Measurements from ENCODE around the gene C10orf90.
"Not testable (repeated sequence)": the region's sequence is repeated elsewhere in the genome, so short reads cannot be mapped to it uniquely, and the experiment has no call there.

C10orf90 gene

GRCh38 chr10:126583552-126584200, 86.8 kb downstream of the C10orf90 start:
- DNase-seq: no peak

- DNase-seq: no peak
These were observed 88.8 kb downstream of the C10orf90 start for GRCh38 chr10:126581648-126582046.

GRCh38 chr10:126580873-126581647, 89.4 kb downstream of the C10orf90 start:
- no peak for DNase-seq

GRCh38 chr10:126576336-126576735, 94.2 kb downstream of the C10orf90 start:
- DNase-seq: no peak

- no peak for DNase-seq
These were observed 99.6 kb downstream of the C10orf90 start for GRCh38 chr10:126570621-126571602.

- DNase-seq: no peak
These were observed 100.3 kb downstream of the C10orf90 start for GRCh38 chr10:126570245-126570570.

GRCh38 chr10:126569513-126570244, 100.8 kb downstream of the C10orf90 start:
- no peak for DNase-seq

GRCh38 chr10:126568809-126569385, 101.6 kb downstream of the C10orf90 start:
- no peak for DNase-seq

- DNase-seq: no peak
These were observed 104.6 kb downstream of the C10orf90 start for GRCh38 chr10:126565871-126566270.

GRCh38 chr10:126565441-126565840, 105.1 kb downstream of the C10orf90 start:
- no peak for DNase-seq

GRCh38 chr10:126564326-126564888, 106.1 kb downstream of the C10orf90 start:
- no peak for DNase-seq

- no peak for DNase-seq
These were observed 107.1 kb downstream of the C10orf90 start for GRCh38 chr10:126563361-126563760.

- no peak for DNase-seq
These were observed 108.4 kb downstream of the C10orf90 start for GRCh38 chr10:126561921-126562680.

GRCh38 chr10:126561294-126561920, 109.1 kb downstream of the C10orf90 start:
- DNase-seq: no peak

- DNase-seq: no peak
These were observed 111.6 kb downstream of the C10orf90 start for GRCh38 chr10:126558881-126559280.

GRCh38 chr10:126551202-126551601, 119.3 kb downstream of the C10orf90 start:
- DNase-seq: no peak

GRCh38 chr10:126550586-126550985, 119.9 kb downstream of the C10orf90 start:
- DNase-seq: not testable (repeated sequence)

- DNase-seq: no peak
These were observed 121.1 kb downstream of the C10orf90 start for GRCh38 chr10:126549344-126549743.

GRCh38 chr10:126544565-126544964, 125.9 kb downstream of the C10orf90 start:
- no peak for DNase-seq

GRCh38 chr10:126538439-126539135, 131.9 kb downstream of the C10orf90 start:
- DNase-seq: no peak
